GM12864 (cell line): ENCODE results near the gene SLC7A6OS.

Experiments
- DNase-seq: peaks from one replicate; pipeline ENCODE4 v3.0.0-alpha.2; 2011; ENCODE audit warnings: low read depth
- H3K4me3 ChIP-seq: 2 replicates; pipeline ENCODE4 v1.5.1; 2011; ENCODE audit warnings: mild to moderate bottlenecking, low read depth, low read length, control low read depth
- CTCF ChIP-seq: IDR thresholded peaks from 2 replicates; pipeline ENCODE4 v1.5.1; 2011; ENCODE audit warnings: low read depth, mild to moderate bottlenecking, moderate library complexity, low read length, control low read depth, inconsistent platforms; ENCODE audit errors: missing control alignments

Gene SLC7A6OS

GRCh38 chr16:68257251-68257905, 53.4 kb downstream of the SLC7A6OS start:
- no peak overlapping the region for H3K4me3 ChIP-seq
- DNase-seq: peak; percentile 52
- no peak for TF ChIP-seq CTCF

- no peak for TF ChIP-seq CTCF
- no peak overlapping the region for H3K4me3 ChIP-seq
- no peak for DNase-seq
Measured at GRCh38 chr16:68255712-68256111, 55.0 kb downstream of the SLC7A6OS start.

GRCh38 chr16:68253721-68254120, 57.0 kb downstream of the SLC7A6OS start:
- no peak for DNase-seq
- TF ChIP-seq CTCF: no peak

GRCh38 chr16:68252383-68252782, 58.4 kb downstream of the SLC7A6OS start:
- TF ChIP-seq CTCF: no peak
- H3K4me3 ChIP-seq: no peak overlapping the region
- DNase-seq: no peak

More at GRCh38 chr16:68253721-68254120, 57.0 kb downstream of the SLC7A6OS start:
- no peak overlapping the region for H3K4me3 ChIP-seq

- no peak overlapping the region for H3K4me3 ChIP-seq
- no peak for TF ChIP-seq CTCF
- DNase-seq: no peak
Measured at GRCh38 chr16:68251832-68252231, 58.9 kb downstream of the SLC7A6OS start.

GRCh38 chr16:68250951-68251350, 59.8 kb downstream of the SLC7A6OS start:
- no peak overlapping the region for H3K4me3 ChIP-seq
- DNase-seq: no peak
- TF ChIP-seq CTCF: no peak

- no peak overlapping the region for H3K4me3 ChIP-seq
- no peak for DNase-seq
Measured at GRCh38 chr16:68249371-68249770, 61.4 kb downstream of the SLC7A6OS start.

More at GRCh38 chr16:68249371-68249770, 61.4 kb downstream of the SLC7A6OS start:
- TF ChIP-seq CTCF: no peak
